ENCODE data around the gene SPATA2L. TPM values are rescaled to one million over a fixed set of nuclear protein-coding genes. Genes with fewer than 3 reads are reported as not detected.
A peak's percentile ranks its signal among the peaks of the same experiment; 100 is the strongest.

Gene SPATA2L
- polyA plus RNA-seq: 10 to 100 TPM in 2 of 3 donors, 1 to 10 TPM in 1; 7.3 to 22.6 (median 11.6) TPM

DNA sequence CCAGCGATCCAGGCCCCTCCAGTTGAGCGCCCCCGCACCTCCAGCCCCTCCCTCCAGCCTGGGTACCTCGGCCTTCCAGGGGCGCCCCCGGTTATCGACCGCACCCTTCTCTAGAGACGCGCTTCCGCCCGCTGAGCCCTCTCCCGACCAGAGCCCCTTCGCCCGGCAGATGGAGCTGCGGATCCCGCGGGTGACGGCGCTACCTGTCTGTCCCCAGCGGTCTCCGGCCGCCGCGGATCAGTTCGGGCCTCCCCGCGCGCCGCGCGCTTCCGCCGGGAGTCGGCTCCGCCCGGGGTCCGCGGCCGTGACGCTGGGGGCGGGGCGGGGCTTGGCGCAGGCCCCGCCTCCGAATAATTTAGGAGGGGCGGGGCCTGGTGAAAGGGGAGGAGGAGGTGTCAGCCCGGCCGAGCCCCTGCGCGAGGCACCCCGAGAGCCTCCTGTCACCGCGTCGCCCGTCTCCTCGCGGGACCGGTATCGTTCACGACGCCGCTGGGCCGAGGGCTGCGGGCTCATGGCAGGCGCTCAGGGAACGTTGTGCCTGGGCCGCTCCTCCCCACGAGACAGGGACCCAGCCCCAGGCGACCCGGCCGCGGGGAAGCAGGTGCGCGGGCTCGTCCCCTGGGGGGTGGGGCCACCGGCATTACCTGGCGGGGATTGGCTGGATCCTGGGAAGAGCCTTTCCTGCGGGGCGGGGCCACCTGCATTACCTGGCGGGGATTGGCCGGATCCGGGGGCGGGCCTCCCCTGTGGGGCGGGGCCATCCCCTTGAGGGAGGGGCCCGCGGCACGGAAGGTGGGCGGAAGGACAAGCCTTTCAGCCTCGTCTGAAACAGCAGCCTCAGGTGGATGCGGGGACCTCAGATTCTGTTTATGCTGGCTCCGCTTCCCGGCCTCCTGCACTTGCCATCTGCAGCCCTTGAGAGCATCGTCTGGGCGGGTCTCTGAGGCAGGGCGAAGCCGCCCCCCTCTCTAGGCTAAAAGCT, at the start of gene SPATA2L:
SPATA2L (minus strand) TSS at position 281 of the 982 bp plus-strand sequence. CDS start 473 bp downstream, outside the sequence.
- WGBS, 3 donors: 1 to 2% (median 1%) methylated on average over 75 to 97 of the region's 97 CpGs
- peak within 1 kb of the TSS; percentile 12 for H3K27ac ChIP-seq (ENCODE audit: low read depth, low read length)

GRCh38 chr16:89749637-89750036, 48.1 kb upstream of the SPATA2L start:
- WGBS, 3 donors: 37 to 56% (median 40%) methylated on average over 10 of the region's 10 CpGs
- no peak overlapping the region for H3K27ac ChIP-seq (ENCODE audit: low read depth, low read length)

- no peak overlapping the region for H3K27ac ChIP-seq (ENCODE audit: low read depth, low read length)
- 88 to 98% (median 90%) methylated on average over 11 of the region's 11 CpGs for WGBS, 3 donors
Measured at GRCh38 chr16:89748921-89749320, 47.4 kb upstream of the SPATA2L start.

GRCh38 chr16:89748076-89748475, 46.6 kb upstream of the SPATA2L start:
- H3K27ac ChIP-seq (ENCODE audit: low read depth, low read length): no peak overlapping the region
- WGBS, 3 donors: 97 to 99% (median 98%) methylated on average over 9 of the region's 9 CpGs

- H3K27ac ChIP-seq (ENCODE audit: low read depth, low read length): no peak overlapping the region
- 89 to 93% (median 91%) methylated on average over 15 of the region's 15 CpGs for WGBS, 3 donors
Measured at GRCh38 chr16:89746043-89746442, 44.5 kb upstream of the SPATA2L start.

DNA sequence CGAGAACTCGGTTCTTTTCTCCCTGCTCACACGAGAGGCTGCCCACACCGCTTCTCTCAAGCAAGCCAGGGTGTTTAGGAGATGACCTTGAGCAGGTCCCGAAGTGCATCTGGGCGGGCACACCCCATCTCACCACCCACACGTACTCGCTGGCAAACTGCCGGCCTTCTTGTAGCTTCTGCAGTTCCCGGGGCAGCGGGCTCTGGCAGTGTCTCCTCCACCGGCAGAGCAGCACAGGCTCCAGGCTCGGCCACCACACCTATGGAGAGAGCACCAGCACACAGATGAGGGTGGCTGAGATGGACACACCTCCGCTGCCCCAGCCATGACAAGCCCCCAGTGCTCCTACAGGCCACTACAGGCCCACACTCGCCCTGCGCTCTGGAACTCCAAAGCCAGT, 43.3 kb upstream of the SPATA2L start:
- no peak overlapping the region for H3K27ac ChIP-seq (ENCODE audit: low read depth, low read length)
- WGBS, 3 donors: 72 to 95% (median 92%) methylated on average over 16 of the region's 16 CpGs

- H3K27ac ChIP-seq (ENCODE audit: low read depth, low read length): no peak overlapping the region
- WGBS, 3 donors: 71 to 85% (median 84%) methylated on average over 4 of the region's 4 CpGs
Measured at GRCh38 chr16:89742948-89743347, 41.4 kb upstream of the SPATA2L start.

DNA sequence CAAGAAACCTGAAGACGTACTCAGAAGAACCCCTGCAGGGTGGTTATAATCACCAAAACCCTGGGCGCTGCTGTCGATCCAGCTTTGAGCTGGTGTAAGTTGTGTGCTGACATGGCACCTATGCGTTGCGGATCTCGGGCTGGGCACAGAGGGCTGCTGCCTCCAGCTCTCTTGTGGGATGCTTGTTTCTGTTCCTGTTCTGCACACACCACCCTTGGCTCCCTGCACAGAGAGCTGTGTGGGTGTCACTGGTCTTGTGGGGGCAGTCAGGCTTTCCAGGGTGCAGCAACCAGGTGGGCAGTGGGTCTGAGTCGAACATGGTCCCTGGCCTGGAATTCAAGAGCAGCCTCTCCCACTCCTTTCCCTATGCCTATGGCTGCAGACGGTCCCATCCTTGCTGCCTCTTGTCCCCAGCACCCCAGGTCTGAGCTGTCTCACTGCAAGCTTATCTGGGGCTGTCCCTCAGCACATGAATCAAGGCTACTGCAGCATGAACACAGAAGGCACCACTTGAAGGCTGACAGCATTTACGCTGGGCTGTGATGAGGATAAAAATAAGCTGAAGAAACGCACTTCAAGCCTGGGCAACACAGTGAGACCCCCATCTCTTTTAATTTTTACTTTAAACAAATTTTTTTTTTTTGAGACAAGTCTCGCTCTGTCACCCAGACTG, 40.0 kb upstream of the SPATA2L start:
- H3K27ac ChIP-seq (ENCODE audit: low read depth, low read length): no peak overlapping the region
- WGBS, 3 donors: 84 to 91% (median 89%) methylated on average over 11 of the region's 11 CpGs

DNA sequence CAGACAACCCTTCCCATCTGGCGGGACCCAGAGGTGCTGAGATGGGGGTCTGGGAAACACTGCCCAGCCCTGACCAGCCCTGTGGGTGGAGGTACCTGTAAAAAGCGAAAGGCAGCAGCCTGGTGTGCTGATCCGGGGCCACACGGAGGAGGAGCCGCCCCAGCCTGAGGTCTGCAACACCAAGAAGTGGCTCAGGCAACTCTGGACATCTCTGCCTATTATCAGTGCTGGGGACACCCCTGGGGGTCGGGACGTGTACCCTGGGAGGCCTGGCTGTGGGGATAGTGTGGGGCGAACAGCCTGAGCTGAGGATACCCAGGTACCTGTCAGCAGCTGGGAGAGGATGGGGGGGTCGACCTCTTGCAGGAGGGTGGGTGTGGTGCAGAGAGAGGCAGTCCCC, 37.9 kb upstream of the SPATA2L start:
- H3K27ac ChIP-seq (ENCODE audit: low read depth, low read length): no peak overlapping the region
- WGBS, 3 donors: 88 to 89% (median 88%) methylated on average over 9 of the region's 9 CpGs

DNA sequence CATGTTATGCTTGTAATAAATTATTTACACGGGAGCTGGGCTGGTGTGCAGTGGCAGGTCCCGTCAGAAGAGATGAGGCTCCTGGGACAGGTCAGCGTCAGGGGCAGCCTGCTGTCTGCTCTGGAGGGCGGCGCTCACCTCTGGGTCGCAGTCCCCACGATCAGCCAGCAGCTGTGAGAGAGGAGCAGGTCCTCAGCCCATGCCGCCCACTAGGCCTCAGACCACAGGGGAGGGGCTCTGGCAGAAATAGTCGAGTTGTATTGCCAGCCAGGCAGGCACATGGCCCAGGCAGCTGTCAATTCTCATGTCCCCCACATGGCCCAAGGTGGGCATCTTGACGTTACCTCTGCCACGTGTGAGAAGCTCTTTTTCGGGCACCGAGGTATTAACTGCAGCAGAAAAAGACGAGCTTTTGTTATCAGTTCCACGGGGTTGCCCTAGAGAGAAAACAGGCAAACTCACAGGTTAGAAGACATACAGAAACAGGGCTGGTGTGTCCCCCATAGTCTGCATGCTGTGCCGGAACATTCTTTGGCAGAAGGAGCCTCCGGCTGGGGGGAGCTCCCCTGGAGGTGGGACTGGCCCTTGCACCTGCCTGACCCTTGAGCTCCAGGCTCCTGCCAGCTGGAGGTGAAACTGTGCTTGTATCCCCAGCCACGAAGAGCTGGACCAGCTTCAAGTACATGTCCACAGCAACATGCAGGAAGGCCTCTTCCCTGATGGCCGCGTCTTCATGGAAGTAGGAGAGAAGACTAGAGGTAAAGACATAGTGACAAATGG, 37.2 kb upstream of the SPATA2L start:
- 82 to 85% (median 85%) methylated on average over 20 of the region's 20 CpGs for WGBS, 3 donors
- H3K27ac ChIP-seq (ENCODE audit: low read depth, low read length): no peak overlapping the region

DNA sequence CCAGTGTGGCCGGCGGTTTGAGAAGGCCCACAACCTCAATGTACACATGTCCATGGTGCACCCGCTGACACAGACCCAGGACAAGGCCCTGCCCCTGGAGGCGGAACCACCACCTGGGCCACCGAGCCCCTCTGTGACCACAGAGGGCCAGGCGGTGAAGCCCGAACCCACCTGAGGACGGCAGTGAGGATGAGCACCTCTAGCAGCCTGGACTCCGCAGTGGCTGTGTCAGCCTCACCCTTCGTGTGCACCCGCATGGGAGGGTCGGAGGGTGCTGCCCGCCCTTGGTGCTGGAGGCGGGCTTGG, 36.5 kb upstream of the SPATA2L start:
- H3K27ac ChIP-seq (ENCODE audit: low read depth, low read length): no peak overlapping the region
- 91 to 95% (median 94%) methylated on average over 14 of the region's 14 CpGs for WGBS, 3 donors

DNA sequence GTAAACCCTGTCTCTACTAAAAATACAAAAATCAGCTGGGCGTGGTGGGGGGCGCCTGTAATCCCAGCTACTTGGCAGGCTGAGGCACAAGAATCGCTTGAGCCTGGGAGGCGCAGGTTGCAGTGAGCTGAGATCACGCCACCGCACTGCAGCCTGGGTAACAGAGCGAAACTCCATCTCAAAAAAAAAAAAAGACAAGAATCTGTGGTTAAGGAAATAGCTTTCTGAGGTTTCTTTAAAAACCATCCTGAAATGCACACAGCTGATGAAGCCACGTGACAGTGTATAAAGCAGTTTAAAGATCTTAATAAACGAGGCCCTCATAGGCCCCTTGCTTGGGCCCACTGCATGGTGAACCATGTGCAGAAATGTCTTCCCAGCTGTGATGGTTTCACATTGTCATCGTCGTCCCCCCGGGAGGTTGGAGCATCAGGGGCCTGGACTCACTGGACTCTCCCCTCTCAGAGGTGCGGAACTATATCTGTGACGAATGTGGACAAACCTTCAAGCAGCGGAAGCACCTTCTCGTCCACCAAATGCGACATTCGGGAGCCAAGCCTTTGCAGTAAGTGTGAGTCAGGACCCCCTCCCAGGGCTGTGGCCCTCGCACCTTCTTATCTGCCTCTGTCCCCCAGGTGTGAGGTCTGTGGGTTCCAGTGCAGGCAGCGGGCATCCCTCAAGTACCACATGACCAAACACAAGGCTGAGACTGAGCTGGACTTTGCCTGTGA, 36.0 kb upstream of the SPATA2L start:
- WGBS, 3 donors: 82 to 89% (median 87%) methylated on average over 20 of the region's 20 CpGs
- no peak overlapping the region for H3K27ac ChIP-seq (ENCODE audit: low read depth, low read length)

GRCh38 chr16:89736554-89736953, 35.0 kb upstream of the SPATA2L start:
- WGBS, 3 donors: 93 to 98% (median 96%) methylated on average over 3 of the region's 3 CpGs
- H3K27ac ChIP-seq (ENCODE audit: low read depth, low read length): no peak overlapping the region

DNA sequence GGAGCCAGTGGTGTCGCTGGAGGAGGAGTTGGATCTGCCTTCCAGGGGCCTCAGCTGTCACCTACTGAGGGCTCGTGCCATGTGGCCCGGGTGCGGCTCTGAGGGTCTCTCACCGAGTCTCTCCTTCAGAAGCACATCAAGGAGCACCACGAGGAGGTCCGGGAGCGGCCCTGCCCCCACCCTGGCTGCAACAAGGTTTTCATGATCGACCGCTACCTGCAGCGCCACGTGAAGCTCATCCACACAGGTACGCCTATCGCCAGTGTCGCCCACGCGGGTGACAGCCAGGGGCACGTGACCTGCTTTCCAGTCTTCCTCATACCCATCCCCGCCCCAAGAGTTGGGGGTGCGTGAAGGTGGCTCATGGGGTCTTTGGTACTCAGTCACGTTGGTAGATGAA, 32.3 kb upstream of the SPATA2L start:
- WGBS, 3 donors: 92 to 95% (median 92%) methylated on average over 21 of the region's 21 CpGs
- no peak overlapping the region for H3K27ac ChIP-seq (ENCODE audit: low read depth, low read length)

DNA sequence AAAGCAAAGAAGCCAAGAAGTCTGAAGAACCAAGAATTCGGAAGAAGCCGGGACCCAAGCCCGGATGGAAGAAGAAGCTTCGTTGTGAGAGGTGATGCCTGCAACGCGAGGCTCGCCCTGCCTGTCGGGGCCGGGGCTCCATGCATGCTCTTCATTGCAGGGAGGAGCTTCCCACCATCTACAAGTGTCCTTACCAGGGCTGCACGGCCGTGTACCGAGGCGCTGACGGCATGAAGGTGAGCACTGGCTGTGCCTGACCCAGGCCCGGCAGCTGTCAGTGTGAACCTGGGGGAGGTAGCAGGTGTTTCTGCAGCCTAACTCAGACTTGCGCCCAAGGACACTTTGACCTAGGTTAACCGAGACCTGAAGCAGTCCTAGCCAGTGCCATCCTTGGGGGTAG, 31.8 kb upstream of the SPATA2L start:
- WGBS, 3 donors: 90 to 92% (median 91%) methylated on average over 17 of the region's 17 CpGs
- no peak overlapping the region for H3K27ac ChIP-seq (ENCODE audit: low read depth, low read length)

DNA sequence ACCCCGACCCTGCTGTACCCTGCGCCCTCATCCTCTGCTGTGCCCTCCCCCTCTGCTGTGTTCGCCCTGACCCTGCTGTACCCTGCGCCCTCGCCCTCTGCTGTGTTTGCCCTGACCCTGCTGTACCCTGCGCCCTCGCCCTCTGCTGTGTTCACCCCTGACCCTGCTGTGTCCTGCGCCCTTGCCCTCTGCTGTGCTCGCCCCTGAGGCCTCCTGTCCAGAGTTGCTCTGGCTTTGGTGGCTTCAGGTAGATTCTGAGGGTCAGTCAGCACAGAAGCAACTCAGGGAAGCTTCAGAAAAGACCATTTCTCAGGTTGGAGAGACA, 31.4 kb upstream of the SPATA2L start:
- WGBS, 3 donors: 93 to 97% (median 94%) methylated on average over 9 of the region's 9 CpGs

GRCh38 chr16:89732142-89732917, 30.8 kb upstream of the SPATA2L start:
- 89 to 92% (median 90%) methylated on average over 23 to 24 of the region's 24 CpGs for WGBS, 3 donors

More for the DNA sequence above, 31.4 kb upstream of the SPATA2L start:
- H3K27ac ChIP-seq (ENCODE audit: low read depth, low read length): no peak overlapping the region

More at GRCh38 chr16:89732142-89732917, 30.8 kb upstream of the SPATA2L start:
- H3K27ac ChIP-seq (ENCODE audit: low read depth, low read length): no peak overlapping the region

Data from adipose tissue (tissue), 3 donors.